ENCODE results near the gene FBXW11.

- no peak for TF ChIP-seq CTCF (IDR thresholded peaks at IDR 0.05 in 8 of 11, conservative IDR thresholded peaks at IDR 0.05 in 3 of 11)
- TF ChIP-seq POLR2A (IDR thresholded peaks at IDR 0.05): no peak
- TF ChIP-seq POLR2AphosphoS5 (IDR thresholded peaks at IDR 0.05): no peak
These were observed 61.4 kb downstream of the FBXW11 start for GRCh38 chr5:171945066-171945465.

Measured in spleen (tissue), 7 donors.